Measurements from ENCODE around the gene CRCP. TPM values are rescaled to one million over a fixed set of nuclear protein-coding genes. Genes with fewer than 3 reads are reported as not detected.
"Not testable (repeated sequence)": the region's sequence is repeated elsewhere in the genome, so short reads cannot be mapped to it uniquely, and the experiment has no call there.

Gene CRCP
- 10 to 100 TPM; 36.3 to 48.8 TPM for total RNA-seq

GRCh38 chr7:66114743-66115649 is at the start of gene CRCP:
TSS of gene CRCP (plus strand) at chr7:66114847. CDS start at chr7:66114963, 116 bp downstream.
- H3K4me1 Mint-ChIP-seq (ENCODE audit: low read depth) = peaks cover 55% of the 10 kb centered on the region
- H3K36me3 Mint-ChIP-seq (ENCODE audit: insufficient read depth in 2 of 2) = peaks cover 1 to 5% of the 10 kb centered on the region in 2 donors
- H3K27me3 Mint-ChIP-seq (ENCODE audit: low read depth) = no peaks in the 10 kb centered on the region
- peak within 1 kb of the TSS; percentile 94 to 99 for H3K4me3 Mint-ChIP-seq
- ATAC-seq (replicated peaks in 1 of 2) (peak; percentile 87 to 90), DNase-seq (peak; percentile 86)
- H3K9me3 Mint-ChIP-seq = no peaks in the 10 kb centered on the region
- H3K27ac Mint-ChIP-seq = peak within 1 kb of the TSS; percentile 93

DNA sequence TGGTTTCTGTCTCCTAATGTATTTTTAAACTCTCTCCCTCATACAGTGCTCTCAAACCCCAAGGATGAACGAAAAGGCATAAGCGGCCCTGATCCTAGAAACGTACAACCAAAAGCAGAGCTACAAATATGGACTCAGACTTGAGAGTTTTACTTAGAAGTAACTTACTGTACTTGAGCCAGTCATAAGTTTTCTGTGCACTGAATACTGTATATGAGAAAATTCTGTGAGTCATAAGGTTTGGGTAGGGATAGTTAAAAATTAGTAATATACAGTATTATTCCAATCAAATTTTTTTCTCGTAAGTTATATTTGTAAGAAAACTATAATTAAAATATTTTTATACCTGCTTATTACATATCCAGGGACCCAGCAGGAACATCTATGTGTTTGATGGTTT is 44.9 kb upstream of the CRCP start:
- H3K4me3 Mint-ChIP-seq = no peak overlapping the region
- H3K27me3 Mint-ChIP-seq (ENCODE audit: low read depth) = no peaks in the 10 kb centered on the region
- ATAC-seq (replicated peaks in 1 of 2) = no peak
- no peaks in the 10 kb centered on the region for H3K4me1 Mint-ChIP-seq (ENCODE audit: low read depth)
- no peak for DNase-seq
- H3K27ac Mint-ChIP-seq = no peak overlapping the region
- peaks cover 0 to 4% of the 10 kb centered on the region in 2 donors for H3K9me3 Mint-ChIP-seq
- H3K36me3 Mint-ChIP-seq (ENCODE audit: insufficient read depth in 2 of 2) = no peaks in the 10 kb centered on the region

DNA sequence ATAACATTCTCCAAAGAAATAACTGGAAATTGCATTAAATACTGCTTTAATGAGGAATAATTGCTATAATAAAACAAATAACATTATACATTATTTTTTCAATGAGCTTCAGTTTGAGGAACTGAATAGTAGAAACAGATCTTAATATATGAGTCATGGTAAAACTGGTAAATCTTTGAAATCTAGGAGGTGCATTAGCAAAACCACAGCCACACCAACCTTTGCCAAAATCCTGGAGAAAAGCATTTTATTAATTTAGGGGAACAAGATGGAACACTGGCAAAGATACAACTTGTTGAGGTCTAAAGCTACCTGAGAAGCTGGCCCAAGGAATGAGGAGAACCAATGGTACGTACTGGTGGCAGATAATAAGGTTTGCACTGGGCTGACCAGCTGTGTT is 44.4 kb upstream of the CRCP start:
- H3K9me3 Mint-ChIP-seq = peaks cover 0 to 4% of the 10 kb centered on the region in 2 donors
- DNase-seq (no peak), ATAC-seq (replicated peaks in 1 of 2) (no peak)
- no peaks in the 10 kb centered on the region for H3K27me3 Mint-ChIP-seq (ENCODE audit: low read depth)
- no peaks in the 10 kb centered on the region for H3K36me3 Mint-ChIP-seq (ENCODE audit: insufficient read depth in 2 of 2)
- no peak overlapping the region for H3K4me3 Mint-ChIP-seq
- H3K4me1 Mint-ChIP-seq (ENCODE audit: low read depth) = peaks cover 2% of the 10 kb centered on the region
- no peak overlapping the region for H3K27ac Mint-ChIP-seq

DNA sequence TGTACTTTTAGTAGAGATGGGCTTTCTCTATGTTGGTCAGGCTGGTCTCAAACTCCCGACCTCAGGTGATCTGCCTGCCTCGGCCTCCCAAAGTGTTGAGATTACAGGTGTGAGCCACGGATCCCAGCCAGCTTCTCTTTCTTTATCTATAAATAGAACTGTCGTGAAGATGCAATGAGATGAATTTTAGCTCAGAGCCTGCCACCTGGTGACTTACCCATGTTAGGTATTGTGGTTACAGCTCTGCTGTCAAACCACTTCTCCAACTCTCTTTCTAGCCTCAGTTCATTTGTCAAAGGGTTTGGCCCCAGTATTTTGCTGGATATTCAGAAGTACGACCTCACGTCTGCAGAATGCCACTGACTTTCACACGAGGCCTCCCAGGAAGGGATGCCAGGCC is 42.4 kb upstream of the CRCP start:
- not testable (repeated sequence) for H3K9me3 Mint-ChIP-seq; H3K27ac Mint-ChIP-seq; DNase-seq; H3K4me3 Mint-ChIP-seq; H3K27me3 Mint-ChIP-seq (ENCODE audit: low read depth); ATAC-seq (replicated peaks in 1 of 2); H3K36me3 Mint-ChIP-seq (ENCODE audit: insufficient read depth in 2 of 2)
- peaks cover 16% of the 10 kb centered on the region for H3K4me1 Mint-ChIP-seq (ENCODE audit: low read depth)

DNA sequence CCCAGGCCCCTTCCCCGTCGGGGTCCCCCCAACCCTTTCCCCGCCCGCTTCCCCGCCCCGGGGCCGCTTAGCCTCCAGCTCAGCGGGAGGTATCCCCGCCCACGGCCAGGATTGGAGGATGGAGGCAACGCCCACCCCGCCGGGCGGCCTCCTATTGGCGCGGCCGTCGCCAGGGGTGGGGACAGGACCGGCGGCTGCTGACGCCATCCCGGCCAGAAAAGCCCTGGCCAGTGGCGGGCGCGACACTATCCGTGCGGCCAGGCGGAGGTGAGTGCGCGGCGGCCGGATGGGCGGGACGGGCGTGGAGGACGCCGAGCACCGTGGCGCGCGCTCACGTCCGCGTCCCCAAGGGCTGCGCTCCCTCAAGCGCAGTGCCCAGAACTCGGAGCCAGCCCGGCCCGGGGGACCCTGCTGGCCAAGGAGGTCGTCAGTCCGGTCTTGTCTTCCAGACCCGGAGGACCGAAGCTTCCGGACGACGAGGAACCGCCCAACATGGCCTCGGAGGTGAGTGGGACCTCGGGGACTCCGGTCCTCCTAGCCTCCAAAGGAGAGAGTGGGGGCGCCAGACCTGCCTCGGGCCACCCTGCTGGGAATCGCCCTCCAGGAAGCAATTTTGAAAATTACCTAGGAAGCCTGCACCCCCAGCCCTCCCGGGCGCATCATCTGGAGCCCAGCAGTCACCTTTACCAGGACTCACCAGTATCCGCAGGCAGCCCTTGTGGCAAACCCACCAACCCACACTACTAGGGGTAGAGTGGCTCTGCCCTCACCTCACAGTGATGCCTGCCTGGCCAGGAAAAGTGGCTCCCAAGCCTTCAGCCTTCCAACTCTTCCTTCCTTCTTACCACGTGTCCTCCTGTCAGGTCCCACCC is 38.8 kb upstream of the CRCP start, which contains the start of gene ASL:
Gene ASL (plus strand): TSS at position 230 of the 872 bp plus-strand sequence. CDS start 263 bp downstream, at position 493.
- Mint-ChIP-seq H3K36me3 (ENCODE audit: insufficient read depth in 2 of 2) (no peaks in the 10 kb centered on the region), H3K9me3 (no peaks in the 10 kb centered on the region), H3K4me1 (ENCODE audit: low read depth) (peaks cover 17% of the 10 kb centered on the region), H3K4me3 (peak within 1 kb of the TSS; percentile 86 to 90), H3K27me3 (ENCODE audit: low read depth) (no peaks in the 10 kb centered on the region), H3K27ac (peak within 1 kb of the TSS; percentile 60)
- peak; percentile 96 for DNase-seq
- peak; percentile 98 for ATAC-seq (replicated peaks in 1 of 2)

DNA sequence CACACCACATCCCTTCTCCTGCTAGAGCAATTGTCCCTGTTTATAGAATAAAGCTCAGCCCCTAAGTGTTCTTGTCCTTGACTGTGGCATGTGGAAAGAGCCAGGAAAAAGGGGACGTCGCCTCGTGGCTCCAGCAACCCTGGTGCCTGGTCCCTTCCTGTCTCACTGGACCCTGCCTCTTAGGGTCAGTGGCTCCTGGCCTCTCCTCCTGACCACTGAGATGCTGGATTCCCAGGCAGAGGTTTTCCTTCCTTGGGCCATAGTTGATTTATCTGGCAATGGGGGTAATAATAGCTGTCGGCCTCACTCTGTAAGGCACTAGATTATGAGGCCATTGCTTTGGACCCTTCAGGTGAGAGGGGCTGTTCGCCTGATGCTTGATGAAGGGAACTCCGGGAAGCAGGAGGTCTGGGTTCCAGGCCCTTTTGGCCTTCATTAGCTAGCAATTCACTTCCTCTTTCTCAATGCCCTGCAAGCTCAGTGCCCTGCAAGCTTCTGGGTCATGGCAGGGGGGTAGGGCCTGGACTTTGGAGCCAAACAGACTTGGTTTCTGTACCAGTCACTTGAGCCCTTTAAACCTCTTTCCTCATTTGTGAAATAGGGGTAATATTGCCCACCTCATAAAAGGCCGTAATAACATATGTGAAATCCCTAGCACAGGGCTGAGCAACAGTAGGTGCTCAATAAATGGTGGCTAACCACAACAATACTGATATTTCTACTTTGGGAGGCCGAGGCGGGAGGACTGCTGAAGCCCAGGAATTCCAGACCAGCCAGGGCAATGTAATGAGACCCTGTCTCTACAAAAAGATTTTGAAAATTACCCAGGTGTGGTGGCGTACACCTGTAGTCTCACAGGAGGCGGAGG is 38.0 kb upstream of the CRCP start:
- H3K4me3 Mint-ChIP-seq = peak overlapping the region; percentile 86 to 90
- no peaks in the 10 kb centered on the region for H3K9me3 Mint-ChIP-seq
- H3K4me1 Mint-ChIP-seq (ENCODE audit: low read depth) = peaks cover 17% of the 10 kb centered on the region
- no peaks in the 10 kb centered on the region for H3K36me3 Mint-ChIP-seq (ENCODE audit: insufficient read depth in 2 of 2)
- H3K27ac Mint-ChIP-seq = peak overlapping the region; percentile 60
- ATAC-seq (replicated peaks in 1 of 2) (no peak), DNase-seq (no peak)
- H3K27me3 Mint-ChIP-seq (ENCODE audit: low read depth) = no peaks in the 10 kb centered on the region

DNA sequence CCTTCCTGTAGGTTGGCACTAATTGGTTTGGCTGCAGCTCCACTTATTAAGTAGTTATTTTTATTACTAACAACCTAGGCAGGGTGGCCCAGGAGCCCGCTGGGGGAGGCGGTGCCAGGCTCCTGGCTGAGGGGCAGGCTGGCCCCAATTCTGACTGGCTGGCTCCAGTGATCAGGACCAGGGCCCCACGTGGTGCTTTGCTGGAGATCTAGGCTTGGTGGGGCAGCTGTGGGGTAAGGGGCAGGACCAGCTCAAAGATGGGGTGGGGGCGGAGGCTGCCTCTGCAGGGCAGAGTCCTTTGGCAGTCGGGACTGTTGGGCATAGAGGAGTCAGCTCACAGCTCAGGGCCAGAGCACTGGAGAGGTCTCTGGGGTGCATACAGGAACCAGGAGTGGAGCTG is 36.6 kb upstream of the CRCP start:
- Mint-ChIP-seq H3K27me3 (ENCODE audit: low read depth) (no peaks in the 10 kb centered on the region), H3K4me1 (ENCODE audit: low read depth) (peaks cover 17% of the 10 kb centered on the region), H3K27ac (no peak overlapping the region), H3K4me3 (peak overlapping the region; percentile 13 to 15), H3K9me3 (no peaks in the 10 kb centered on the region), H3K36me3 (ENCODE audit: insufficient read depth in 2 of 2) (peaks cover 0 to 1% of the 10 kb centered on the region in 2 donors)
- ATAC-seq (replicated peaks in 1 of 2) = no peak
- no peak for DNase-seq

GRCh38 chr7:66082083-66082482 is 32.6 kb upstream of the CRCP start:
- Mint-ChIP-seq H3K4me3 (no peak overlapping the region), H3K27ac (no peak overlapping the region), H3K9me3 (no peaks in the 10 kb centered on the region), H3K4me1 (ENCODE audit: low read depth) (peaks cover 2% of the 10 kb centered on the region), H3K36me3 (ENCODE audit: insufficient read depth in 2 of 2) (peaks cover 0 to 1% of the 10 kb centered on the region in 2 donors), H3K27me3 (ENCODE audit: low read depth) (no peaks in the 10 kb centered on the region)
- DNase-seq (no peak), ATAC-seq (replicated peaks in 1 of 2) (no peak)

DNA sequence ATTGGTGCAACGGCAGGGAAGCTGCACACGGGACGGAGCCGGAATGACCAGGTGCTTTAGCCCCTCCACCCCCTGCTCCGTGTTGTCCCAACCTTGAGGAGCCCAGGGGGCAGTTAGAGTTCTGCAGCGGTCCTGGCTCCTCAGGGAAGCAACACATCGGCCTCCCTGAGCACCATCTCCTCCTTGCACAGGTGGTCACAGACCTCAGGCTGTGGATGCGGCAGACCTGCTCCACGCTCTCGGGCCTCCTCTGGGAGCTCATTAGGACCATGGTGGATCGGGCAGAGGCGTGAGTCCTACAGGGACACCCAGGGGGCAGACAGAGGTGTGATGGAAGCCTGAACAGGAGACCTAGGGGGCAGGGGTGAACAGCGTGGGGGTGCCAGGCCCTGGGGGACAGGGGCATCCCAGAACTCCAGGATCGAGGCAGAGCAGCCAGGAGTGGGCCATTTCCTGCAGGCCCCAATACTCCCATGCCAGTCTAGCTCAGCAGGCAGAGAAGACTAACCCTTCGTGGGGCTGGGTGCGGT is 31.7 kb upstream of the CRCP start:
- H3K36me3 Mint-ChIP-seq (ENCODE audit: insufficient read depth in 2 of 2) = peaks cover 0 to 1% of the 10 kb centered on the region in 2 donors
- H3K27ac Mint-ChIP-seq = no peak overlapping the region
- ATAC-seq (replicated peaks in 1 of 2) (no peak), DNase-seq (no peak)
- H3K4me3 Mint-ChIP-seq = no peak overlapping the region
- no peaks in the 10 kb centered on the region for H3K9me3 Mint-ChIP-seq
- H3K4me1 Mint-ChIP-seq (ENCODE audit: low read depth) = no peaks in the 10 kb centered on the region
- no peaks in the 10 kb centered on the region for H3K27me3 Mint-ChIP-seq (ENCODE audit: low read depth)

- Mint-ChIP-seq H3K9me3 (no peaks in the 10 kb centered on the region), H3K4me1 (ENCODE audit: low read depth) (no peaks in the 10 kb centered on the region), H3K27ac (no peak overlapping the region), H3K27me3 (ENCODE audit: low read depth) (no peaks in the 10 kb centered on the region), H3K4me3 (no peak overlapping the region), H3K36me3 (ENCODE audit: insufficient read depth in 2 of 2) (peaks cover 0 to 1% of the 10 kb centered on the region in 2 donors)
- no peak for DNase-seq
- ATAC-seq (replicated peaks in 1 of 2) = no peak
Measured at GRCh38 chr7:66083677-66084076, 31.0 kb upstream of the CRCP start.

- no peaks in the 10 kb centered on the region for H3K4me1 Mint-ChIP-seq (ENCODE audit: low read depth)
- no peaks in the 10 kb centered on the region for H3K9me3 Mint-ChIP-seq
- H3K27ac Mint-ChIP-seq = no peak overlapping the region
- no peaks in the 10 kb centered on the region for H3K27me3 Mint-ChIP-seq (ENCODE audit: low read depth)
- no peaks in the 10 kb centered on the region for H3K36me3 Mint-ChIP-seq (ENCODE audit: insufficient read depth in 2 of 2)
- ATAC-seq (replicated peaks in 1 of 2) (no peak), DNase-seq (no peak)
- no peak overlapping the region for H3K4me3 Mint-ChIP-seq
Measured at GRCh38 chr7:66088861-66089838, 25.5 kb upstream of the CRCP start.

All from activated T-cell treated with anti-CD3 and anti-CD28 coated beads, Interleukin-2, amount 50 U/mL, for 72 hours (primary cell).